GM12891 (cell line): ENCODE measurements around the gene IQGAP3.

Experiments used
- PAX5 ChIP-seq: IDR thresholded peaks from 2 replicates; pipeline ENCODE4 v1.6.1; 2011; ENCODE audit warnings: low read length, moderate library complexity, mild to moderate bottlenecking; ENCODE audit not compliant: insufficient read depth, severe bottlenecking
- POLR2A ChIP-seq: IDR thresholded peaks from 2 replicates; pipeline ENCODE4 v1.6.1; 2011; ENCODE audit warnings: low read depth, low read length, control low read depth
- POLR2AphosphoS5 ChIP-seq: IDR thresholded peaks from 2 replicates; pipeline ENCODE4 v1.6.1; 2011; ENCODE audit warnings: low read depth, low read length, control low read depth
- POU2F2 ChIP-seq: IDR thresholded peaks from 2 replicates; pipeline ENCODE4 v1.6.1; 2011; ENCODE audit warnings: low read depth, mild to moderate bottlenecking, control low read depth, low read length, moderate library complexity
- SPI1 ChIP-seq: IDR thresholded peaks from 2 replicates; pipeline ENCODE4 v1.6.1; 2011; ENCODE audit warnings: low read depth, low read length, control low read depth
- TAF1 ChIP-seq: IDR thresholded peaks from 2 replicates; pipeline ENCODE4 v1.6.1; 2011; ENCODE audit warnings: low read depth, low read length, control low read depth

DNA sequence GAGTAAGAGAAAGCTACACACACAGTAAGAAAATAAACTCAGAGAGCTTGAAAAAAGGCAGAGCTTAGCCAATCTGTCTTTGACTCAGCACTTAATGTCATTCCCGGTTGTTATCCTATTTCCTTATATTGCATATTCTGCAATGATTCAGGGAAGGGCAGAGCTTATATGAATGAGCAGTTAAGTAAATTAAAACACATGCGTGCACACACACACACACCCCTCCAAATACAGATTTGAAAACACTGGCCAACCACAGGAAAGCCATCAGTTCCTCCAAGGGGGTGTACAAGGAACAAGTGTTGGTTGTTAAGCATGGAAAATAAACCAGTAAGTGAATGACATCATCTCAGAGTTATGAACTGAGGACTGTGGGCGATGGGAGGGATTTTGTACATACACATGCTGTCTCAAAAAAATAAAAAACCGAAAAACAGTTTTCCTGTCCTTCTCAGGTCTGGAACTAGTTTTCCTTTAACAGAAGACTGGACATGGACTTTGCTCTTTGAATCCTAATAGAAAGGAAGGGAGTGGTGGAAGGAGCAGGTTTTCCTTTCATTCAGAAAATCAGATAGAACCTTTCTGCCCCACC lies 1.0 kb downstream of the IQGAP3 start:
- TF ChIP-seq SPI1 (no peak), POLR2A (no peak), POLR2AphosphoS5 (no peak), TAF1 (no peak), POU2F2 (no peak), PAX5 (no peak)
